Non-pigmented ciliary epithelial cell (primary cell): Measurements from ENCODE around the gene DCLK1.
"Not testable (repeated sequence)": the region's sequence is repeated elsewhere in the genome, so short reads cannot be mapped to it uniquely, and the experiment has no call there.

Source experiments
- DNase-seq: peaks from one replicate; pipeline ENCODE4 v3.0.0-alpha.2; 2010; ENCODE audit warnings: low read depth

Gene DCLK1

DNA sequence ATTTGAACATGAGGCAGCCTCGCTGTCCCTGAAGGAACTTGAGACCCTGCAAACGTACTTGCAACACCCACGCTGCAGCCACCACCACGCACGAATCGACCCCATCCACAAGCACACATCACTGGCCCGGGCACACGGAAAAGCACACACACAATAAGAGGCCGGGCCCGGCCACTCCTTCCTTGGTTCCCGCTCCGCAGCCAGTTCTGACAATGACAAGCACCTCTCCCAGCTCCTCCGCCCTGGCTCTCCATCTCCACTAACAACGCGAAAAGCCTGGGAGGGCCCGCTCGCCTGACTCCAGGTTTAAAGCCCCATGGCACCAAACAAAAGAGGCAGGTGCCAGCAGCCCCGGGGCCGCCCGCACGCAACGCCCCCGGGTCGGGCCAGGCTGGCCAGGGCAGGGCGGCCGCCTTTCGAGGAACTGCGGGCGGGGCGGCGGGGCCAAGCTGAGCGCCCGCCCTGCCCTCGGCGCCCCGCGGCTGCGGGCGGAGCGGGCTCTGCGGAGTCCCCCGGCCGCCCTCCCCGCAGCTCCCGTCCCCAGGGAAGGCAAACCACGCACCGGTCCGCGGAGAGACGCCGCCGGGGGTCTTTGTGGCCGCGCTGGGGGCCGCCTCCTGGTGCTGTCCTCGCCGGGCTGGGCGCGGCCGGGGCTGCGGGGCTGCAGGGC, 495 bp downstream of the DCLK1 start:
- no peak for DNase-seq

- DNase-seq: no peak
Measured at GRCh38 chr13:36130193-36130551, 1.0 kb downstream of the DCLK1 start.

GRCh38 chr13:36129539-36129938, 1.6 kb downstream of the DCLK1 start:
- DNase-seq: no peak

- DNase-seq: no peak
Measured at GRCh38 chr13:36126491-36126890, 4.7 kb downstream of the DCLK1 start.

- no peak for DNase-seq
Measured at GRCh38 chr13:36125841-36126240, 5.3 kb downstream of the DCLK1 start.

- no peak for DNase-seq
Measured at GRCh38 chr13:36124236-36124822, 6.9 kb downstream of the DCLK1 start.

DNA sequence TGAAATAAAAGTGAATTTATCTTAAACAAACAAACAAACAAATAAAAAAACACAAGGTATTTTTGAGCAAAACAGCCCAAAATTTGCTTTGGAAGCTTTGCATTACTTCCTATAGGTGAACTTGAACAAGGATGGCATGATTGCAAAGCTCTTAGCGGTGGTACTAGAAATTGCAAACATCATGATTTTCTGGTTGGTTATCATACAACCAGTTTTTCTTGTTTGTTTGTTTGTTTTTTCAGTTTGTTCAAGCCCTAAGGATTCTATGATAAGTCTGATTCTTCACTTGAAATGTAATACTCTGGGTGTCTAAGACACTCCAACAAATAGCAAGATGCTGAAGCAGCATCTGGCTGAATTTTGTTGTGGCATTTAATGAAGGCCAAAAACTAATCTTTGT, 15.9 kb downstream of the DCLK1 start:
- DNase-seq: no peak

GRCh38 chr13:36114233-36114632, 16.9 kb downstream of the DCLK1 start:
- no peak for DNase-seq

DNA sequence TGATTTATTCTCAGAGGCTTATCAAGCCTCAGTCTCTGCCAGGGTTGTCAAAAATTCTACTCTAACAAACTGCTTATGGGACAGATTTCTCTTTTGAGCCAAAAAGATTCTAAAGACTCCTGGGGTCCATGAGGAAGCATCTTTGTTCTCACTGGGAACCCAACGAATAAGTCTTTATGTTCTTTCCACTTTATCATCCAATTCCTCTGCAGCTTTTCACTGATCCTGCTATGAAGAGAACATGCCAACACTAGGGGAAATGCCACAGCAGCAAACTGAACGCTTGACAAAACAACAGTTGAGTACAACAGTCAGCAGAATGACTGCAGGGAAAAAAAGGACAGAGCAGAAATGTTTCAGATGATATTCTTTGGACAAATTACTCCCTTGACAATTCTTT, 22.2 kb downstream of the DCLK1 start:
- no peak for DNase-seq

DNA sequence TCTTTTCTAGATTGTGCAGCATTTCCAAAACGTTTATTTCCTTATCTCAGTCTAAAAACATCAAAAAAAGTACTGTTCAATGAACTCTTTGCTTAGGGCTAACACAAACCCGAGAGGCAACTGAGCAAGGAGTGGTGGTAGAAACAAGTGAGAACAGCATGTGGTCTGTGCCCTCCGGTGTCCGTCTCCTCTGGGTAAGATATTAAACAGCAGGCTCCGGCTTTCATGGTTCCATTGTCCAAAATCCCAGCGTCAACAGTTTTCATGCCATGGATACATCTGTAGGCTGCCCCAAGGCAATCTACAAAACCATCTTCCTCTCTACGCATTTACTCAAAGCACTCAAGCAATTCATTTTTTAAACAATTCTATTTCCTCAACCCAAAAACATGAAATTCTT, 22.8 kb downstream of the DCLK1 start:
- DNase-seq: no peak

- no peak for DNase-seq
Measured at GRCh38 chr13:36107521-36107920, 23.7 kb downstream of the DCLK1 start.

GRCh38 chr13:36105726-36106125, 25.5 kb downstream of the DCLK1 start:
- DNase-seq: no peak

- no peak for DNase-seq
Measured at GRCh38 chr13:36102721-36103120, 28.5 kb downstream of the DCLK1 start.

DNA sequence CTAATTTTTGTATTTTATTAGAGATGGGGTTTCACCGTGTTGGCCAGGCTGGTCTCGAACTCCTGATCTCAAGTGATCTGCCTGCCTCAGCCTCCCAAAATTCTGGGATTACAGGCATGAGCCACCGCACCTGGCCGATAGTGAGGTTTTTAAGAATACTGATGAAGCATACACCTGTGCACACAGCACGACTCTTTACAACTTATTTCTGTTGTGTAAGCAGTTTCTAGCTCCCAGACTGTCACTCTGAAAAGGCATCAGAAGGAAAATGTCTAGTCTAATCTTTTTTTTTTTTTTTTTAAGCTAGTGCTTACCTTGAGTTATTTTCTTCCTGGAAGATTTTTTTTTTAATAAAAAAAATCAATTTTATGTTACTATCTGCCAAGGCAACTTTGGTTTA, 29.3 kb downstream of the DCLK1 start:
- not testable (repeated sequence) for DNase-seq

DNA sequence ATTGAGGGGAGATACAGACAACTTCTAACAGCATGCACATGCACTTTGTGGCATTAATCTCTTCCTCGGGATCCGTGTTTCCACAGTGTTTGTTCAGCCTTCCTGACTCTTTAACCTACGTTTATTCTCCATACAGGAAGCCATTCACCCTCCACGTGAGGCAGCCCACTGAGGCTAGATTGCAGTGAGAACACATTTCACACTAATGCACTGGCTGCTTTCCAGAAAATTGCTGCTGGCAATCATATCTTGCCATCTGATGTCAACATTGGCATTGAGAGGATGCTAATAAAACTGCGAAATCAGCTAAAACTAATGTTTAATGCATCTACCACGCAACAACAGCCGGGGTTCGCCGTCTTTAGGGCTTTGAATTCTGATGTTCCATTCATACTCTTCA, 30.0 kb downstream of the DCLK1 start:
- no peak for DNase-seq

DNA sequence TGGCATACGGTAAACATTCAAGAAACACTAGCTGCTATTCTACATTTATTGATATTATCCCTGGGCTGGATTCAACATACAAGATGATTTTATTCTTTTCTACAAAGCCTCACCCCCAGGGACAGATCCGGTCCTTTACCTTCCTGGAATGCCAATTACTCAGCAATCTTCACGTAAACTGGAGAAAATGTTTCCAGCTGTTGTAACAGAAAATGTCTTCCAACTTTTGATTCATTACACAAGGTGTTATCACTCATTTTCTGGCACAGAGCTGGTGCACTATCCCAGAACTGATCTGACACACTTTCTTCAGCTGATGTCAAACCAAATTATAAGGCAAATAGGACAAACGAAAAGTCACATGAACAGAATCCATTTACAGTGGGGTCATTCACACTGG, 33.1 kb downstream of the DCLK1 start:
- DNase-seq: no peak

GRCh38 chr13:36096461-36097416, 34.4 kb downstream of the DCLK1 start:
- no peak for DNase-seq

- DNase-seq: no peak
Measured at GRCh38 chr13:36094478-36094877, 36.7 kb downstream of the DCLK1 start.

- DNase-seq: no peak
Measured at GRCh38 chr13:36090592-36090991, 40.6 kb downstream of the DCLK1 start.

DNA sequence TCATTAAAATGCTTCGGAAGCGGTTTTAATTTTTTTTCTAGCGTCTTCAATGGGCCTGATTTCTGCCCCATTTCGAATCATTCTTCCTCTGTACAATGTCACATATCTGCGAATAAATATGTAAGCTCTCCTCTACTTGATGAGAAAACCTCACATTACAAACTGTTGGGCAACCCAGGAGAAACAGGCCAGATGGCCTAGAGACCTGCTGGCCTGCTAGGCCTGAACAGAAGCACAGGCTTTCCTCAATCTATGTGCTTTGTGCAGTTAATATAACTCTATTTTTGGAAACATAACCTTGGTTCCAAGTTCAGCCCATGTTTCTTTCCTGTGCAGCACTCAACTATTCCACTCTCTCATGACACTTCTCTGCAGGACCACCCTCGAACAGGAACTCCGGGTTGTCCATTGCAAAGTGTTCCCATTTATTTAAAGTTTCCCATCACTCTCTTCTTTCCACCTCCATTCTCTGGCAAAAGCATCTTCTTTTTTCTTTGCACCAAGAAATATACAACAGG, 42.0 kb downstream of the DCLK1 start:
- no peak for DNase-seq

DNA sequence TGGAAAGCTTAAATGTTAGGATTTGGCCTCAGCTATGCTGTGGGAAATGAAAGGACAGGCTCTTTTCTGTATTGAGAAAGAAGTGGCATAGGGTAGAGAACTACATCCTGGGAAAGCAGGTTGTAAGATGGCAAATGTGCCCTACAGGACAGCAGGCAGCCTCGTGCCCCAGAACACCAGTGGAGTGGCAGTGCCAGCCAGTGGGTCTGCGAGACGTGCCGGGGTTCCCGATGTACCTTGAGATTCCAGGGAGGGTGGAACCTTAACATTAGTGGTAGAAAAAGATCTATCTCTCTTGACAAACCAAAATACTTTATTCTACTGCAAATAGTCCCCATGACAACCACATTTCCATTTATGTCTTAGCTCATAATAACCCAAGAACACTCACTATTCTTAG, 42.7 kb downstream of the DCLK1 start:
- DNase-seq: no peak

DNA sequence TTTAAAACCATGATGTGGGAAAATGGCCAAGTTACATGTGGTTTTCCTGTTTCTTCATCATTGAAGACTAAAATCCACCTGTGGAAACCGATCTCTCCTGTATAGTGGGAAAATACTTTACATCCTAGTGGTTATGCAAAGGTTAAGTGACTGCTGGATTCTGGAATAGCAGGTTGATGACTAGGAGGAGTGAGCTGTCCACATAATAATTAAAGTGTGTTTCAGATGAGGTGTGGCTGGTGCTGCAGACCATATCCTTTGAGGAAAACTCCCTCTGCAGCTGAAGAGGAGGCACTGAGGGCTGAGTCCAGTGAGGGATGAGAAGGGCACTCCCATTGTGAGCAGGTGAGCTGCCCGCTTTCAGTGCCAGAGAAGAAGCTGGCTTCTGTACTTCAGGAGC, 43.2 kb downstream of the DCLK1 start:
- no peak for DNase-seq

GRCh38 chr13:36086117-36086516, 45.1 kb downstream of the DCLK1 start:
- no peak for DNase-seq
